HepG2 (cell line): ENCODE results near the gene TRAPPC3. TPM values are rescaled to one million over a fixed set of nuclear protein-coding genes. Genes with fewer than 3 reads are reported as not detected.

ENCODE experiments used
- EP300 ChIP-seq, 3 experiments: sonication (generic) in 1 of 3; formaldehyde crosslinking in 1 of 3; IDR thresholded peaks; 2 replicates each; pipeline versions ENCODE4 v1.5.1 to v1.6.1; 2011 to 2020; ENCODE audit warnings: low read depth in 2 of 3, low read length in 2 of 3, borderline replicate concordance in 1 of 3, improper control_type of control experiment in 1 of 3, mild to moderate bottlenecking in 1 of 3, missing genetic modification reagents in 1 of 3, moderate library complexity in 1 of 3
- GLI4 ChIP-seq: sonication (generic); formaldehyde crosslinking; IDR thresholded peaks from 2 replicates; pipeline ENCODE4 v1.5.1; 2020; ENCODE audit warnings: missing genetic modification reagents, mild to moderate bottlenecking, moderate library complexity, borderline replicate concordance
- HNF4A ChIP-seq: sonication (generic); formaldehyde crosslinking; IDR thresholded peaks from 2 replicates; pipeline ENCODE4 v1.4.0; 2020; ENCODE audit warnings: missing genetic modification reagents
- KDM6A ChIP-seq: IDR thresholded peaks from 2 replicates; pipeline ENCODE4 v1.6.1; 2016; ENCODE audit warnings: low read depth
- LRRFIP1 ChIP-seq: sonication (generic); formaldehyde crosslinking; conservative IDR thresholded peaks from 2 replicates; pipeline ENCODE4 v1.4.0; 2020; ENCODE audit warnings: missing genetic modification reagents
- NCOA1 ChIP-seq: sonication (generic); formaldehyde crosslinking; IDR thresholded peaks from 2 replicates; pipeline ENCODE4 v1.9.0; 2021; ENCODE audit warnings: missing genetic modification reagents
- NPAS2 ChIP-seq: sonication (generic); formaldehyde crosslinking; IDR thresholded peaks from 2 replicates; pipeline ENCODE4 v1.8.0; 2022; ENCODE audit warnings: mild to moderate bottlenecking, missing genetic modification reagents, borderline replicate concordance
- TCF7 ChIP-seq: sonication (generic); IDR thresholded peaks from 2 replicates; pipeline ENCODE4 v1.6.1; 2016; ENCODE audit warnings: antibody characterized with exemption, low read depth
- YY1 ChIP-seq: IDR thresholded peaks from 2 replicates; pipeline ENCODE4 v1.6.1; 2011; ENCODE audit warnings: low read length, low read depth, moderate library complexity, mild to moderate bottlenecking; ENCODE audit not compliant: insufficient read depth, insufficient replicate concordance
- ZBTB42 ChIP-seq: sonication (generic); formaldehyde crosslinking; IDR thresholded peaks from 2 replicates; pipeline ENCODE4 v1.5.0; 2020; ENCODE audit warnings: mild to moderate bottlenecking, missing genetic modification reagents
- ZNF263 ChIP-seq: sonication (generic); formaldehyde crosslinking; IDR thresholded peaks from 2 replicates; pipeline ENCODE4 v1.4.0; 2020; ENCODE audit warnings: missing genetic modification reagents
- ZNF343 ChIP-seq: sonication (generic); formaldehyde crosslinking; IDR thresholded peaks from 2 replicates; pipeline ENCODE4 v1.4.0; 2020; ENCODE audit warnings: mild to moderate bottlenecking, missing genetic modification reagents
- ZNF572 ChIP-seq: sonication (generic); formaldehyde crosslinking; IDR thresholded peaks from 2 replicates; pipeline ENCODE4 v1.5.1; 2020; ENCODE audit warnings: mild to moderate bottlenecking, missing genetic modification reagents
- ZNF724P ChIP-seq: sonication (generic); formaldehyde crosslinking; IDR thresholded peaks from 2 replicates; pipeline ENCODE4 v1.8.0; 2022; ENCODE audit warnings: missing genetic modification reagents, borderline replicate concordance
- ZNF766 ChIP-seq: sonication (generic); formaldehyde crosslinking; IDR thresholded peaks from 2 replicates; pipeline ENCODE4 v1.5.0; 2020; ENCODE audit warnings: missing genetic modification reagents, borderline replicate concordance
- polyA plus RNA-seq, 8 experiments: library from polyadenylated mRNA; depleted of rRNA in 3 of 8; stranded (reverse) in 7 of 8; unstranded in 1 of 8; fragments of >200 nt; fragmentation: Illumina TruSeq in 4 of 8; extraction: Trizol in 4 of 8; gene quantifications; 2 replicates each; pipeline versions ENCODE4 v1.2.1 to v1.2.3, GENCODE V29; 2011 to 2016; ENCODE audit warnings: low read depth in 4 of 8, missing spikeins in 1 of 8, mixed read lengths in 1 of 8; ENCODE audit not compliant: insufficient read depth in 1 of 8
- total RNA-seq, 5 experiments: library from RNA; depleted of rRNA; stranded (reverse); fragments of >200 nt; fragmentation: Illumina TruSeq; extraction: Trizol; gene quantifications; 2 replicates each; pipeline ENCODE4 v1.2.3, GENCODE V29; 2016; ENCODE audit warnings: low read depth in 1 of 5
- TF ChIP-seq, protein P1 (sequence below): sonication (generic); formaldehyde crosslinking; IDR thresholded peaks from 2 replicates; pipeline ENCODE4 v1.4.0; 2020; ENCODE audit warnings: mild to moderate bottlenecking, missing genetic modification reagents
- TF ChIP-seq, protein P2 (sequence below), 2 experiments: sonication (generic) in 1 of 2; formaldehyde crosslinking in 1 of 2; IDR thresholded peaks; 2 replicates each; pipeline versions ENCODE4 v1.5.1 to v1.6.1; 2011 to 2020; ENCODE audit warnings: borderline replicate concordance in 1 of 2, low read depth in 1 of 2, low read length in 1 of 2, mild to moderate bottlenecking in 1 of 2, missing genetic modification reagents in 1 of 2, moderate library complexity in 1 of 2
- TF ChIP-seq, protein P3 (sequence below): sonication (generic); formaldehyde crosslinking; conservative IDR thresholded peaks from 2 replicates; pipeline ENCODE4 v1.4.0; 2020; ENCODE audit warnings: mild to moderate bottlenecking, missing genetic modification reagents, moderate library complexity

The TRAPPC3 gene
- total and polyA plus RNA-seq, 2 of the 13 experiments (the other 11 are each of a cell fraction or from before 2014, with no cell fraction given): 53.7 to 62.4 TPM

- TF ChIP-seq NPAS2 (CRISPR knock-in tag): no peak
- TF ChIP-seq ZNF263: 0 out of 2 replicates have a peak, but pooled peaks have one; percentile 34
- 0 out of 4 replicates have a peak, but pooled peaks of 1 of the 2 experiments have one; percentile 13 for TF ChIP-seq EP300 (IDR thresholded peaks at IDR 0.05; ENCODE audit: low read depth in 2 of 2, low read length in 2 of 2)
- no peak for TF ChIP-seq EP300 (CRISPR knock-in tag; IDR thresholded peaks at IDR 0.05; ENCODE audit: borderline replicate concordance)
- no peak for TF ChIP-seq HNF4A (CRISPR knock-in tag)
- no peak for TF ChIP-seq GLI4 (CRISPR knock-in tag)
- TF ChIP-seq LRRFIP1 (CRISPR knock-in tag): no peak
- TF ChIP-seq, protein P1, sequence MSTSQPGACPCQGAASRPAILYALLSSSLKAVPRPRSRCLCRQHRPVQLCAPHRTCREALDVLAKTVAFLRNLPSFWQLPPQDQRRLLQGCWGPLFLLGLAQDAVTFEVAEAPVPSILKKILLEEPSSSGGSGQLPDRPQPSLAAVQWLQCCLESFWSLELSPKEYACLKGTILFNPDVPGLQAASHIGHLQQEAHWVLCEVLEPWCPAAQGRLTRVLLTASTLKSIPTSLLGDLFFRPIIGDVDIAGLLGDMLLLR (CRISPR knock-in tag): peak; percentile 66; the same call in 1 of the 2 replicates
- peak; percentile 65; the same call in 1 of the 2 replicates for TF ChIP-seq ZNF724P
- no peak for TF ChIP-seq KDM6A (CRISPR knock-in tag)
- 0 out of 2 replicates have a peak, but pooled peaks have one; percentile 17 for TF ChIP-seq ZBTB42
- no peak for TF ChIP-seq TCF7
- TF ChIP-seq ZNF766: peak; percentile 95; the same call in 1 of the 2 replicates
- peak; percentile 90 for TF ChIP-seq NCOA1
- TF ChIP-seq, protein P2, sequence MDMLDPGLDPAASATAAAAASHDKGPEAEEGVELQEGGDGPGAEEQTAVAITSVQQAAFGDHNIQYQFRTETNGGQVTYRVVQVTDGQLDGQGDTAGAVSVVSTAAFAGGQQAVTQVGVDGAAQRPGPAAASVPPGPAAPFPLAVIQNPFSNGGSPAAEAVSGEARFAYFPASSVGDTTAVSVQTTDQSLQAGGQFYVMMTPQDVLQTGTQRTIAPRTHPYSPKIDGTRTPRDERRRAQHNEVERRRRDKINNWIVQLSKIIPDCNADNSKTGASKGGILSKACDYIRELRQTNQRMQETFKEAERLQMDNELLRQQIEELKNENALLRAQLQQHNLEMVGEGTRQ (IDR thresholded peaks at IDR 0.05; ENCODE audit: low read depth, low read length): no peak
- TF ChIP-seq, protein P2 (CRISPR knock-in tag; IDR thresholded peaks at IDR 0.05; ENCODE audit: borderline replicate concordance): no peak; the same call in 1 of the 2 replicates
- TF ChIP-seq ZNF343: no peak; the same call in 1 of the 2 replicates
- TF ChIP-seq YY1: peak; percentile 95
- TF ChIP-seq, protein P3, sequence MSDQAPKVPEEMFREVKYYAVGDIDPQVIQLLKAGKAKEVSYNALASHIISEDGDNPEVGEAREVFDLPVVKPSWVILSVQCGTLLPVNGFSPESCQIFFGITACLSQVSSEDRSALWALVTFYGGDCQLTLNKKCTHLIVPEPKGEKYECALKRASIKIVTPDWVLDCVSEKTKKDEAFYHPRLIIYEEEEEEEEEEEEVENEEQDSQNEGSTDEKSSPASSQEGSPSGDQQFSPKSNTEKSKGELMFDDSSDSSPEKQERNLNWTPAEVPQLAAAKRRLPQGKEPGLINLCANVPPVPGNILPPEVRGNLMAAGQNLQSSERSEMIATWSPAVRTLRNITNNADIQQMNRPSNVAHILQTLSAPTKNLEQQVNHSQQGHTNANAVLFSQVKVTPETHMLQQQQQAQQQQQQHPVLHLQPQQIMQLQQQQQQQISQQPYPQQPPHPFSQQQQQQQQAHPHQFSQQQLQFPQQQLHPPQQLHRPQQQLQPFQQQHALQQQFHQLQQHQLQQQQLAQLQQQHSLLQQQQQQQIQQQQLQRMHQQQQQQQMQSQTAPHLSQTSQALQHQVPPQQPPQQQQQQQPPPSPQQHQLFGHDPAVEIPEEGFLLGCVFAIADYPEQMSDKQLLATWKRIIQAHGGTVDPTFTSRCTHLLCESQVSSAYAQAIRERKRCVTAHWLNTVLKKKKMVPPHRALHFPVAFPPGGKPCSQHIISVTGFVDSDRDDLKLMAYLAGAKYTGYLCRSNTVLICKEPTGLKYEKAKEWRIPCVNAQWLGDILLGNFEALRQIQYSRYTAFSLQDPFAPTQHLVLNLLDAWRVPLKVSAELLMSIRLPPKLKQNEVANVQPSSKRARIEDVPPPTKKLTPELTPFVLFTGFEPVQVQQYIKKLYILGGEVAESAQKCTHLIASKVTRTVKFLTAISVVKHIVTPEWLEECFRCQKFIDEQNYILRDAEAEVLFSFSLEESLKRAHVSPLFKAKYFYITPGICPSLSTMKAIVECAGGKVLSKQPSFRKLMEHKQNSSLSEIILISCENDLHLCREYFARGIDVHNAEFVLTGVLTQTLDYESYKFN: 0 out of 2 replicates have a peak, but pooled peaks have one; percentile 33
- no peak; the same call in none of the 2 replicates for TF ChIP-seq ZNF572
These were observed 60.5 kb downstream of the TRAPPC3 start, which contains the start of gene ADPRS (continued) for GRCh38 chr1:36088577-36089392.
